Left cardiac atrium (tissue), 4 donors: ENCODE results near the gene PEX26. TPM values are rescaled to one million over a fixed set of nuclear protein-coding genes. Genes with fewer than 3 reads are reported as not detected.
A peak's percentile ranks its signal among the peaks of the same experiment; 100 is the strongest.
"Not testable (repeated sequence)": the region's sequence is repeated elsewhere in the genome, so short reads cannot be mapped to it uniquely, and the experiment has no call there.

Experiments used
- ATAC-seq, 2 donors: fragments of 200-7000 bp; cut with Tn5 transposase; one replicate each; pipeline ENCODE4 v1.9.1; 2020; ENCODE audit warnings: mild to moderate bottlenecking in 2 of 2, moderate library complexity in 2 of 2
- DNase-seq: peaks from one replicate; pipeline ENCODE4 v3.0.0-alpha.2; 2020
- intact Hi-C, 2 donors: fragments of 100-400 bp; cut with DNase I; formaldehyde crosslinking; loops; one replicate each; pipeline versions ENCODE4 v1.14.1 to v1.15.1; 2022 to 2023
- total RNA-seq, 2 donors: library from RNA; stranded (reverse); fragmentation: NEBNext Ultra II Directional; extraction: Animal tissue kit (Norgen Biotek cat#: 25700); gene quantifications; one replicate each; pipeline ENCODE4 v1.2.1, GENCODE V29; 2021
- donor health status: DM: no; HTN: yes; CAD: no.
- donor health status: DM: no; HTN: yes; CAD: no; lungs with severe emphysema.
- donor health status: DM: yes; HTN: yes; CAD: no.
- donor health status: Dilated cardiomyopathy.

PEX26 gene
- total RNA-seq, 2 donors from 2014 or later = 21.6 to 22.5 TPM

DNA sequence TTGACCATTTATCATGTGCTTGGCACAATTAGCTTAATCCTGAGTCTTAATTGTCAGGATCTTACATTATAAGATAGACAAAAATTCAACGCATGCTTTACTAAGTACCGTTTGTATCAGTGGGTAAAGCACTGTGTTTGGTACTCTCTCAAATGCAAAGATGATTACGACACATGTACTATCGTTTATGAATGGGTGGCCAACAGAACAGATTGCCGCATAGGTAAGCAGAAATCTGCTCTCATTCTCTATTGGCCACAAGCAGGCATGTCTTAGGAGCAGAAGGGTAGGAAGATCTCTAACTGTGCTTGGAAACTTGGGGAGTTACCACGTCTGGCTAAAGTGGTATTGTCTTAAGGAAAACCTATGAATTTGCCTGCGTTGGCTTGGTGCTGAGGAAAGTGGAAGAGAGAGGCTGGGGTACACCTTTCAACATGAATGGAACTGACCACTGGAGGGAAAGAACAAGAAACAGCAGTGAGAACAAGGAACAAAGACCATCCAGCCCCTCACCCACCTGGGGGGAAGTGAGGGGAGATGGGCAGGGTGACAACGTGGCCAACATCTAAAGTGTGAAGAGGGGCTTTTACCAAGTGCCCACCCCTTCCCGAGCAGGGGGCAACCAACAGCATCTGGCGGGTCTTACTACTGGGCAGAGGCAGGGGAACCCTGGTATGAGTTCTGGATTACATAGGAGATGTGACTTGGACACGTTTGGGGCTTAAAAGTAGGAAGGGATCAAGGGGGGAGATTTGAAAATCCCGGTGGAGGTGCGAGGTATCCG is 31.8 kb downstream of the PEX26 start:
- intact Hi-C loops = no loop called here
- no peak for ATAC-seq
- no peak for DNase-seq

DNA sequence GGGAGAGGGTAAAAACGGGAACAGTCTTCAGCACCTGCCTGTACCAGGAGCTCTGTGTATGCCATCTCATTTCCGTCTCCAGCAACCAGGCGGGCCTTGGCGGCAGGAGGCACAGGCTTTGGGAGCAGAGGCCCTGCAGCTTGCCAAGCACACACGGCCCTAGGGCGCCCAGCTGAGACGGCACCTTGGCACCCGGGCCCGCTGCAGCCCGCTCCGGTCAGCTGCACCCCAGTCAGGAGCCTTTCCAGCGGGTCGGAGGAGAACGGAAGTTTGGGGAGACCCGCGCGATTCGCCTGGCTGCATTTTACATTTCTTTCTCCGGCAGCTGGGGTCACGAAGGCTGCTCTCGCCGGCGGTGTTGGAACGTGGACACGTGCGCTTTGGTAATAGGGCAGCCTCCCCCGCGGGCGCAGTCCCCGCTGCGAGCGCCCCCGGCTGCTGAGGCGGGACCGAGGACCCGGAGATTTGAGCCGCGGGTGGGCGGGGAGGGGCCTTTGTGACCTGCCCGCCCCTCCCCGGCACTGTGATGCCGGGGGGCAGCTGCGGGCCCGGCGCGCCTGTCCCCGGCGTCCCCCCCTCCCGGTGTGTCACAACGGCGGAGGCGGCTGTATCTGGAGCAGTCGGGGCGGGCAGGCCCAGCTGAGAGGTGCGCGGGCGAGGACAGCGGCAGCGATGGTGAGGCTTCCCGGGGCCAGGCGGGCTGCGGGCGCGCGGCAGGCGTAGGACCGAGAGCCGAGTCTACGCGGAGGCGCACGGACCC is 32.6 kb downstream of the PEX26 start, which contains the start of gene TUBA8:
TSS of gene TUBA8 (plus strand) at position 616 of the 760 bp plus-strand sequence. CDS start at position 673, 57 bp downstream.
- DNase-seq (peak; percentile 68), ATAC-seq (peak; percentile 71 to 78)
- intact Hi-C loops = no loop called here

DNA sequence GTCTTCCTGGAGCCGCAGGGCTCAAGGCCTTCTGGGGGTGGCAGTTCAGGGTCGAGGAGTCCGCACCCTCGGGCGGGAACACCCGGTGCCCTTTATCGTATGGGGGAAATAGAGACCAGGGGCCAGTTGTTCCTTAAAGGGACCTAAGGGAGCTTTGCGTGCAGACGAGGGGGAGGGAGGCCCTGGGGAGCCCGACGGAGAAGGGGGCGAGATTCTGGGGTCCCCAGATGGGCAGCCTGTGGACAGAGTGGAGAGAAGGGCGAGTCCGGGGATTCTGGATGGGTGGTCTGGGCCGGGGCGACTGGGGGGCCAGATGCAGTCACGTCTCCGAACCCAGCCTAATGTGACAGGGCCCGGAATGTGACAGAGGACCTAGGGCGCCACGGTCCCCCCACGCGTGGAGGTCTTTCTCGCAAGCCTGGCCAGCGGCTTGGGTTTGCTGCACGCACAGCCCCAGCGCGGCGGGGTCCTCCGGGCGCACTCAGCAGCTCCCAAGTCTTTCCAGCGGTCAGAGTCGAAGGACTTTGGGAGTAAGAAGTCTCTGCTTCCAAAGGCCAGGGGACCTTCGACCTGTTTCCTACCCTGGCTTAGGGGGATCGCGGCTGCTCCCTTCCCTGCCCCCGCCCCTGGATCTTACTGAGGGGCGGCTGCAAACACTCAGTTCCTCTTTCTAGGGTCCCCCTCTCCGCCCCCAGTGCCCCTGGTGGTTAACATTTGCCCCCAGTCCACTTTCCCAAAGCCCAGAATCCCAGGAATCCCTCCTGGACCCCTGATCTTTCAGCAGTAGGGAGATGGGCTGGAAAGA is 33.4 kb downstream of the PEX26 start:
- no peak for DNase-seq
- peak; percentile 4 to 14 for ATAC-seq
- intact Hi-C loops = no loop called here

DNA sequence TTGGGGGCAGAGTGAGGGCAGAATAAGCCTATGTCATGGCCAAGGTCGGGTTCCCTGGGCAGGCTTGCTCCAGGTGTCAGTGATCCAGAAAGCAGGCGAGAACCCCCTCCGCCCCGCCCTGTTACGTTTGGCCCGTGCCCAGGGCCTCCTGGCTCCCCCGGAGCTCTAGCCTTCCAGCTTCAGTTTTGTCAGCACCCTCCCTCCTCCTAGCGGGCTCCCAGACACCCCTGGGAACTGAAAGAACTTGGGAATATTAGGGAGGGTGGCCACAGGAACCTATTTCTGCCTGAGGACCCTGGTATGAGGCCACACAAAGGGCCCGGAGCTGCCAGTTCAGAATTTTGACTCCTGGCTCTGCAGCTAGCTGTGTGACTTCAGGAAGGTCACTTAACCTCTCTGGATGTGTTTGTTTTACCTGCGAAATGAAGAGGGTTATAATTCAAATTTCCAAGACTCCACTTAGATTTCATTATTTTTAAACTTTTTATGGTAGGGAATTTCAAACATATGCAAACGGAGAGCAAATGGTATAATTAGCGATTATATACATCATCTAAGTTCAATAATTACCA is 34.1 kb downstream of the PEX26 start:
- peak; percentile 60 for DNase-seq
- peak; percentile 35 to 42 for ATAC-seq
- intact Hi-C loops = no loop called here

DNA sequence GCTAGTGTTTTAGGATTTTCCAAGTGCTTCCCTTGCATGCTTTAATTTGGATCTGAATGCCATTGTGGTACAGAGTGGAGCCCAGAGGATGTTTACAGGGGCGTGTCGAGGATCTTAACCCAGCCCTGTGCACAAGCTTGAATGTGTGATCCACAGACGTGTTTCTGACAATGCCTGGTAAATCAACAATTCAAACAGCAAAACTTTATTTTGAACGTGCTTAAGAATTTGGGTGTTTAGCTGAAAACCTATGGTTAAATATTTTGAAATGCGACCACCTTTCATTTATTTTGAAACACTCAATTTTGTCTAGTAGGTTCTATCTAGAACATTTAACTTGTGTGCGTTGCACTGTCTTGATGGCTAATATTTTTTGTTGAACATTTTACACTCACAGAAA is 34.6 kb downstream of the PEX26 start:
- no peak for ATAC-seq
- intact Hi-C loops = no loop called here

DNA sequence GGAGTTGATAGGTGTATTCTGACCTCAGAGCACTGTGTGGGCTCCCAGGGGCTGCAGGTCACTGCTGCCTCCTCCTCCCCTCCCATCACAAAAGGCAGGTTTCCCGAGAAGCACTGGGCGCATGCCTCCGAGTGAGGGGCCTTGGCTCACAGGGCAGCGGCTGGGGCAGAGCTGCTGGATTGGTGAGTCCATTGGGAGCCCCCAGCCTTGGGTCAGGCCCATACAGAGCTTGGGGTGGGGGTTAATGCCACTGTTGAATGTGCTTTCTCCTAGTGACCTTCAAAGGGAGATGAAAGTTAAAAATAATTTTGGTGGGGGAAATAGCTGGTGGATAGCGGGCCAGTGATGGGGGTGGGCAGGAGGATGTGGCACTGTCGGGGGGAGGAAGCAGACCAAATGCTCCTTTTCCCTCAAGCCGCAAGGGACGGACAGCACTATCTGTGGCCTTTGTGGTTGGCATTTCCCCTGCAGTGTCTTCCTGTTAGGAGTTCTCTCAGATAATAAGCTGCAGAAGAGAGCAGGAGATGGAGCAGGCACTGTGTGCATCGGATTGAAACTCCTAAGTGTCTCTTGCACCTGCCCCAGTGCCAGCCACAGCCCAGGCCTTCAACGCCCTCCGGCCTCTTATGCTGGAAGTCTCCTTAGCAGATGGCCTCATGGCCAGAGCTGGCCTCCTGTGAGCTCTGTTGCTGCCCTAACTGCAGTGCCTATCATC is 36.0 kb downstream of the PEX26 start:
- intact Hi-C loops = no loop called here
- no peak for ATAC-seq
- no peak for DNase-seq

More for the DNA sequence above, 34.6 kb downstream of the PEX26 start:
- no peak for DNase-seq

DNA sequence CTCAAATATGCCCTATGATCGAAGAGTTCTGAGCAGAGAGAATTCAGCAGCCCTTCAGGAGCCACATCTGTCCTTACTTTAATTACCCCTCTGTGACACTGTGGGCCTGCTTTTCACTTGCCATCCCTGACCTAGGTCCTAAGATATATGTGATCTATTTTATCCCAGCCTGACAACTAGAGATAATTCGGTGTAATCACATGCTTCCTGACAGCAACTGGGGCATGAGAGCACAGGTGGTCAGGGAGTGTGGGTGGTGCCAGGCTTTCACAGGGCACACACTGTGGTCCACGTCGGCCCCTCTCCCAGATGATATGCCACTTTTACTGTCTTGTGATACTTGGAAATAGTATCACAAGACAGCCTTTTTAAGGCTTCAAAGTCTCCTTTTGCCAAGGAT is 36.7 kb downstream of the PEX26 start:
- intact Hi-C loops = no loop called here
- DNase-seq = no peak
- no peak for ATAC-seq

DNA sequence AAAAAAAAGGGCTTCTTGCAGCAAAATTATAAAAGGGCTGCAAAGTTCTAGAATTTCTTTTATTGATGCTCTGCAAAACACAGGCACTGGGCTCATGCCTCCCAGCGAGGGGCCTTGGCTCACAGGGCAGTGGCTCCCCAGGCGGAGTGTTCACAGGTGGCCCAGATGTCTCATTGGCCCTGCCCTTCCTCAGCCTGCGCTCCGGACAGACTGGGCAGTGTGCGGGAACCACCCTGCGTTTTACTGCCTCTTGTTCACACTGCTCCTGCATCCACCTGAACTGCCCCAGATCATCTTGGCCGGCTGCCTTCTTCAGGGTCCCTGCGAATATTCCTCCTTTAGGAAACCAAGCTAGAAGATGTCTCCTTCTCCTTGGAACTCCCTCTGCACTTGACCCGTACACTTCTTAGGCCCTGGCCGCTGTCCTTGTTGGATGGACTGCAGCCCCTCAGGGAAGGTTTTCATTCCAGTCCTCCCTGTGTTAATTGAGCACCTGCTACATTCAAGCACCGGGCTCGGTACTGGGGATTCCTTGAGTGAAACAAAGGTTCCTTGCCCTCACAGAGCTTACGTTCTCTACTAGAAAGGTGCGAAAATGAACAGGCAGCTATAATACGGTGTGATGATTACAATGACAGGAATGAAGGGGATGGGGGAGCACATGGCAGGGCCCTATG is 37.3 kb downstream of the PEX26 start:
- intact Hi-C loops = no loop called here
- DNase-seq (no peak), ATAC-seq (no peak)

DNA sequence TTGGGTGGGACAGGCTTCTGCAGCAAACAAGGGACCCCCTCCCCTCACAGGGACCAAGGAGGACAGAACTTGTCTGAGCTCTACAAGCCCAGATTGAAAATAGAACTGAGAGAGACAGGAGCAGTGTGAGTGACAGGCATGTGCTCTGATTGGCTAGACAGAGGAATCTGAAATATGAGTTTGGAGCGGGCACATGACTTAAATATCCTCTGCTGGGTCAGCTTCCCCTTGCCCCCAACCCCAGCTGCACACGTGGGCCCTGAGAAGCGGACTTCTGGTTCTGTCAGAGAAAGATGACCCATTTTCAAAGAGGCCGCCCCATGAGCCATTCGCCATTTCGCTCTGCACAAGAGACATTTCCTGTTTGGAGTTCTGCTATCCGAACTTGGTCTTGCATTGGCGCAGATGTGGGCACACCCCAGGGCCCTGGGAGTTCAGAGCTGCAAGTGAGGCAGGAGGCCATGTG is 38.1 kb downstream of the PEX26 start:
- ATAC-seq = peak; percentile 5 to 29
- intact Hi-C loops = no loop called here
- DNase-seq = no peak

DNA sequence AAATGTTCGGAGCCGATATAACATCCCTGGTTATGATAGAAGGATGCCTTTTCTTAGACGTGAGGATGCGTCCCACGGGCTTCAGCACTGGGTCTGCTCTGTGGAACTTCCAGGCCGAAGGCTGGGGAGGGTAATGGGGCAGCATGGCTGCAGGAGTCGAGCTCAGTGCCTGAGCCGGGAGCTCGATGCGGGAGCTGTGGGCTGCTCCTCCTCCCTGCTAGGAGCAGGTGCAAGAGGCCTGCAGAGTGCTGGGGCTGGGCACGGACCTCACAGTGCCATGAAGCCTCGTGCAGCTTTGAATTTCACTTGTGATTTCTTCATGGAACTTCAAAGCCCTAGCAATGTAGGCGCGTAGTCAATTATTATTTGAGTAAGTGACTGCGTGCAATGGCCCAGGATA is 38.8 kb downstream of the PEX26 start:
- DNase-seq (no peak), ATAC-seq (no peak)
- intact Hi-C loops = no loop called here

DNA sequence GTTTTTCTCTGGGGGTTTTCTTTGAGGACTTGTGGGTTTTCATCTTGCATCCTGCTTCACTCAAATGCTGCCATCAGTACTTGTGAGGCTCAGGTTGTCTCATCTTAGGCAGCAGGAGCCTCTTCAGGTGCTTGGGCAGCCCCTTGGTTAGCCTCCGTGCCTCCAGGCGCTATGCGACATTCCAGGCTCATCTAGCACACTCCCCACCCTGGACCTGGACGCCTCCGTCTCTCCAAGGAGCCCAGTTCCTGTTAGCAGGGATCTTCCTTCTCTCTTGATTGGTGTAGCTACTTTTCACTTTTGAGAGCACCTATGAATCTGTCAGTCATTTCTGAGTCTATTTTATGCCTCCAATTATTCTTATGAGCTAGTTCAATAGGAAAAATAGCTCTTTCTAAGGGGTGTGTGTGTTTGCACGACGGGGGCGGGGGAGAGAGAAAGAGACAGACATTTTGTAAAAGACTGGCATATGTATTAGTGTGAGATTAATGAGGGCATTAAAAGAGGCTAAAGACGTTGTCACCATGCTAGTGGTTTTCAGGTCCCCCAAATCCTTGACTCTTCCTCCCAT is 40.6 kb downstream of the PEX26 start:
- intact Hi-C loops = no loop called here
- DNase-seq (no peak), ATAC-seq (no peak)

DNA sequence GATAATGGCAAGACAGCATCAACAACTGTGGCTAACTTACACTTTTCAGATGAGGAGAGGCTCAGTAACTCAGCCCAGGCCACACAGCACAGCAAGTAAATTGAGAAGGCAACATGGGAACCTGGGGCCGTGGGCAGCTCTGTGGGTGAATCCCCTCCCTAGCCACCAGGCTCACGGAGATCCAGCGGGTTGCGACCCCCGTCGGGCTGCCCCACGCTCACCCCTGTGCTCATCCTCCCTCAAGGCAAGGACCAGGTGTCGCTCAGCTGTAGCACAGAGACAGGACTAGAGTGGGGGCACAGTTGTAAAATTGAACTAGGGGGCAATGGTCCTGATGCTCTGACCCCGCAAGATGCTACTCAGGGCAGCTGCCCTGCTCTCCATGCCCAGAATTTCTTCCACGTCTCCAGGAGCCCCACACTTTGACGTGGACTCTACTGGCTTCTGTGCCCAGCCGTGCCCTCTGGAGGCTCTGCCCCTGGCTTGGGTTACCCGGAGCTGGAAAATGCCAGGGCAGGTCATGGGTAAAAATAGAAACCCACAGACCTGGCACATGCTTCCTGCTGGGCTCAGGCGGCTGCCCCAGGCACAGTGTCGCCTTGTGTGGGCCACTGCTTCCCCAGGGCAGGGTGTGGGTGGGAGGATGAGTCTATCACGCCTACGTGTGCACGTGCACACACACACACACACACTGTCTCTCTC is 41.8 kb downstream of the PEX26 start:
- no peak for DNase-seq
- peak; percentile 82 to 84 for ATAC-seq
- intact Hi-C loops = no loop called here

DNA sequence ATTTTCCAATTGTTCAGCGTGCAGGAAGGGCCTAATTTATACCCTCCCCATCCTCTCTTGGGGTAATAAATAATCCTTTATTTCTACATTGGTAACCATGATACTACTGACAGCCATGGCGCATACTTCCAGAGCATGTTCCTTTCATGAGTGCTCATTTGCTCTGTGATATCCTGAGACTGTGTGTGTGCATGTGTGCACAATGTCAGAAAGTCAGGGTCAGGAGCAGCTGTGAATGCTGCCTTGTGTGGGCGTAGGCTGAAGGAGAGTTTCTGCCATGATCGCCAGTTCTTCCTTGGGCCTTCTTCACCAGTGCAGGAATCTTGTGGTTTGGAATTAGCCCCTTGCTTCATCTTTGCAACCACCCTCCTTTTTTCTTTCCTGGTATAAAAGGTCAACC is 43.1 kb downstream of the PEX26 start:
- intact Hi-C loops = no loop called here
- DNase-seq (no peak), ATAC-seq (no peak)

DNA sequence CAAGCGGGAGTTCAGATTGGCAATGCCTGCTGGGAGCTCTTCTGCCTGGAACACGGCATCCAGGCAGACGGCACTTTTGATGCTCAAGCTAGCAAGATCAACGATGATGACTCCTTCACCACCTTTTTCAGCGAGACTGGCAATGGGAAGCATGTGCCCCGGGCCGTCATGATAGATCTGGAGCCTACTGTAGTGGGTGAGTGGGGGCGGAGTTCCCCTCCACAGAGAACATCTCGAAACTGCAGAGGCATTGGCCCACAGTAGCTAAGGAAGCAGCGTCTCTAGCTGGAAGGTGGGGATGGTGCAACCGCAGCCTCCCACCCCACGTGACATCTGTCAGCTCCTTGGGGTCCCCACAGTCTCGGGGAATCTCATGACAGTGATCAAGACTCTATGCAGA is 43.7 kb downstream of the PEX26 start:
- ATAC-seq = no peak
- intact Hi-C loops = no loop called here
- no peak for DNase-seq

DNA sequence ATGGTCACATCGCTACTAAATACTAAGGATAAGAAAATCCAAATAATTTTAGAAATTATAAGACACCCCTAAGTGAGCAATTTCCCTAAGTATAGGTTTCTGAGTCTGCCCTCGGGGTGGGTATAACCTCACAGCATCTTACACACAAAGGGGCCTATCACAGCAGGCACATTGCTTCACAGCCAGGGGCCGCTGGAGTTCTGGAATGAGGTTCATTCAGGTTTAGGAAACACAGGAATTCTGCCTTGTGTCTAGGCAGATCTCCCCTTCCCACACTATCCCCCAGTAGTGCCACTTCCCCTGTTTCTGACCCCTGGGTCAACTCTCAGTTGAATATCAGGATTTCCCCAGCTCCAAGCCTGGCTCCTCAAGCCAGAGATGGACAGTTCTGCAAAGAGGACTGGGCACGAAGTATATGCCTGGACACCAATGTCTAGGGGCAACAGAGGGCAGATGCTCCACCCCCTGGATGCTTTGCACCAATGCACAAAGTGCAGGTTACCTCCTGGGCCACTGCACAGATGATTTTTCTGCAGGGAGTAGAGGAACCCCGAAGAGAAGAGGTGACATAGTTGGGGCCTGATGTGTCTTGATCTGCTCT is 44.3 kb downstream of the PEX26 start:
- ATAC-seq (no peak), DNase-seq (no peak)
- intact Hi-C loops = no loop called here

DNA sequence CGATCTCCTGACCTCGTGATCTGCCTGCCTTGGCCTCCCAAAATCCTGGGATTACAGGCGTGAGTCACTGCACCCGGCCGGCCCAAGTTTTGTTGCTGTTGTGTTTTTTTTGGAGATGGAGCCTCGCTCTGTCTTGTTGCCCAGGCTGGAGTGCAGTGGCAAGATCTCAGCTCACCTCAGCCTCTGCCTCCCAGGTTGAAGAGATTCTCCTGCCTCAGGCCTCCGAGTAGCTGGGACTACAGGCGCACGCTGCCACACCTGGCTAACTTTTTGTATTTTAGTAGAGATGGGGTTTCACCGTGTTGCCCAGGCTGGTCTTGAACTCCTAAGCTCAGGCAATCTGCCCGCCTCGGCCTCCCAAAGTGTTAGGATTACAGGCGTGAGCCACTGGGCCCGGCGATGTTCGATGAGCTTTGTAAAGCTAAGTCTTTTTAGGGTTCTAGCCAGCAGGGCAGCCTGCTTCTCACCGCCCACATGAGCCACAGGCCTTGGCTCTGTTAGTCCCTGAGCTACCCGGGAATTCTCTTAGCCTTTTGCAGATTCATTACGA is 45.8 kb downstream of the PEX26 start:
- DNase-seq, intact Hi-C loops, ATAC-seq: not testable (repeated sequence)

DNA sequence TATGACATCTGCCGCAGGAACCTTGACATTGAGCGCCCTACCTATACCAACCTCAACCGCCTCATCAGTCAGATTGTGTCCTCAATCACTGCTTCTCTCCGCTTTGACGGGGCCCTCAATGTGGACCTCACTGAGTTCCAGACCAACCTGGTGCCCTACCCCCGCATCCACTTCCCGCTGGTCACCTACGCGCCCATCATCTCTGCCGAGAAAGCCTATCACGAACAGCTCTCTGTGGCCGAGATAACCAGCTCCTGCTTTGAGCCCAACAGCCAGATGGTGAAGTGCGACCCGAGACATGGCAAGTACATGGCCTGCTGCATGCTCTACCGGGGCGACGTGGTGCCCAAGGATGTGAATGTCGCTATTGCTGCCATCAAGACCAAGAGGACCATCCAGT is 48.8 kb downstream of the PEX26 start:
- intact Hi-C loops = no loop called here
- DNase-seq (no peak), ATAC-seq (no peak)
